Fibroblast of skin of right biceps (primary cell): ENCODE results near the gene ZBTB7B.

ENCODE experiments used
- DNase-seq: peaks from one replicate; pipeline ENCODE4 v3.0.0-alpha.2; 2013

Gene ZBTB7B

DNA sequence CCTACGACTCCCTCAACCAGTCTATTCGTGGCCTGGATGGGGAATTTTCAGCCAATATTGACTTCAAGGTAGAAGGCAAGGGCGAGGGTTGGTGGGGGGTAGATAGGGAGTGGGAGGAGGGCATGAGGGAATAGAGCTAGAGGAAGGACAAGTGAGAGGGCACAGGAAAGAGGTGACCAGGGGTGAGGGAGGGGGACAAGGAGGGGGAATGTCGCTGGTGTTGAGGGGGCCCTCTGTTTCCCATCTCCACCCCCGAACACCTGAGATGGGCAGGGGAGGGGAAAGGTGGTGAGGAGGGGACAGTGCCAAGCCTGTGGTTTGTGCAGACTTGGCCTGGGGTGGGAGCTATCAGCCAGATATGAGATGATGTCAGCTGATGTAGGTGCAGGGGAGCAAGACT lies 40.2 kb downstream of the ZBTB7B start:
- no peak for DNase-seq

- DNase-seq, result no peak
Observed at GRCh38 chr1:155043301-155043702, 40.7 kb downstream of the ZBTB7B start.

- DNase-seq, result no peak
Observed at GRCh38 chr1:155043793-155044192, 41.2 kb downstream of the ZBTB7B start.

GRCh38 chr1:155044365-155044764 lies 41.8 kb downstream of the ZBTB7B start:
- DNase-seq, result no peak

DNA sequence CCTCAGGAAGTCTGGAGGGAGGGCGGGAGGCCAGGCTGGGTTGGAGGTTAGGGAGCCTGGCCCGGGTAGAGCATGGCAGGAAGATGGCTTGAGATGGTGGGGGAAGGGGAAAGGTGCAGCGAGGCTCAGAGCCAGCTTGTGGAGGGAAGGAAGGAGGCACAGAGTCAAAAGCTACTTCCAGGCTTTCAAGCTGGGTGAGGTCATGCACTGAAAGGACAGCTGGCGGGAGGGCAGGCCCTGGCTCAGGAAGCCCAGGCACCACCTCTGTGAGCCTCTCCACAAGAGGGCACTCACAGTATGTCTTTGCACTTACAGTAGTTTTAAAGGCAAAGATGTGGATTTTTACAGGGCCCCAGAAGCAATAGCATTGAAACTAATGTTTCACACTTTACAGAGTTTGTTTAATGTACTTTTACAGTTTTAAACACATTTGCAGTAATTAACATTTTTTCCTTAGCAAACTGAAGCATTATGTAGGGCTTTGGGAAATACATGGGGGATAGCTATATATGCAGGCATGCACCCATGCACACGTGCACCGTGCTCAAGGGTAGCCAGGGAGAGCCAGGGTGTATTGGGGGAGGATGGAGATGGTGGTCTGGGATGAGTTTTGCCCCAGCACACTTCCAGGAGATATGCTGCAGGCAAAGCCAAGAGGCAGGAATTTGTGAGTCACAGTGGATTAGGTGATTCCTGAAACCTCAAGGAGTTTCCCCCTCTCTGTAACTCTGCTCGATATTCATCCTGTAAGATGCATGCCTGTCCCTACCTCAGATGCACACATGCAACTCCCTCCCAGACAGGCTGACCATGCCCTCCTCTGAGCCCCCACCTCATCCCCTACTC lies 42.4 kb downstream of the ZBTB7B start:
- DNase-seq, result peak; percentile 58

GRCh38 chr1:155048449-155049334 lies 46.1 kb downstream of the ZBTB7B start:
- no peak for DNase-seq

- peak; percentile 77 for DNase-seq
Observed at GRCh38 chr1:155049651-155050559, 47.3 kb downstream of the ZBTB7B start.

DNA sequence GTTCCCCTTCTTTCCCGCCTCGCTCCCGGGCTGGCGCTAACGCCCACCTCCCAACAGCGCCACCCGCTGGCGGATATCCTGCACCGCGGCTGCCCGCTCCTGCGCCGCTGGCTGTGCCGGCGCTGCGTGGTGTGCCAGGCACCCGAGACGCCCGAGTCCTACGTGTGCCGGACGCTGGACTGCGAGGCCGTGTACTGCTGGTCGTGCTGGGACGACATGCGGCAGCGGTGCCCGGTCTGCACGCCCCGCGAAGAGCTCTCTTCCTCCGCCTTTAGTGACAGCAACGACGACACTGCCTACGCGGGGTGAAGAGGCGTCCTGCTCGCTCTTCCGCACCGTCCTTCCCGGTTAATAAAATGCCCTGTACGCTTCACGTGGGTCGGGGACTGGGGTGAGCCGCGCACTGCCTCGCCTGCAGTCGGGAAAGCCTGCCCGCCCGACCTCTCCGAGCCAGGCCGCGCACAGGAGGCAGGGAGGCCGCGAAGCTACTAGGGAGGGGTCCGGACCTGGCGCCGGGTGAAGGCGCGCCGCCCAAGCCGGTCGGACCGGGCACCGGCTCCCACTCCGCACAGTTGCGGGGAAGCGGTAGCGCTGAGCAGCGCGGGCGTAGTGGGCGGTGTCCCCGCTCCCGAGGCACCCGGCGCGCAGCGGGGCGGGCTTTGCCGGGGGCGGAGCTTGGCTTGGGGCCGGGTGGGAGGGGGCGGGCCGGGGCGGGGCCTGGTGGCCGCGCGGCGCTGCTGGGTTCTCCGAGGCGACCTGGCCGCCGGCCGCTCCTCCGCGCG lies 48.1 kb downstream of the ZBTB7B start, which contains the start of gene ADAM15:
Gene ADAM15 (plus strand): TSS at position 757 of the 782 bp plus-strand sequence. CDS start 71 bp downstream, outside the sequence.
- DNase-seq, result peak; percentile 68

DNA sequence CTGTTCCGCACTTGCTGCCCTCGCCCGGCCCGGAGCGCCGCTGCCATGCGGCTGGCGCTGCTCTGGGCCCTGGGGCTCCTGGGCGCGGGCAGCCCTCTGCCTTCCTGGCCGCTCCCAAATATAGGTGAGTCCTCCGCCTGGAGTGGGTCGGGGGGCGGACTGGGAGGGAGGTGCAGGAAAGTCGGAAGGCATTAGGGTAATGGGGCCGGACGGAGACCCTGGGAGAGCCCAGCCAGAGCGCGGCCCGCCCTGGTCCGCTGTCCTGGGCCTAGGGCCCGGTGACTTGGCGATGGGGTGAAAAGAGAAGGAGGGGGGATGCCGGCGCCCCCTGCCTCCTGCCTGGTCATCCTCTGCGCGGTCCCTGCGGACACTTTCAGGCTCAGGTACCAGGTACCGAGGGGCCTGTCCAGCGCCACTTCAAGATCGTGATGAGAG lies 48.8 kb downstream of the ZBTB7B start:
- no peak for DNase-seq

DNA sequence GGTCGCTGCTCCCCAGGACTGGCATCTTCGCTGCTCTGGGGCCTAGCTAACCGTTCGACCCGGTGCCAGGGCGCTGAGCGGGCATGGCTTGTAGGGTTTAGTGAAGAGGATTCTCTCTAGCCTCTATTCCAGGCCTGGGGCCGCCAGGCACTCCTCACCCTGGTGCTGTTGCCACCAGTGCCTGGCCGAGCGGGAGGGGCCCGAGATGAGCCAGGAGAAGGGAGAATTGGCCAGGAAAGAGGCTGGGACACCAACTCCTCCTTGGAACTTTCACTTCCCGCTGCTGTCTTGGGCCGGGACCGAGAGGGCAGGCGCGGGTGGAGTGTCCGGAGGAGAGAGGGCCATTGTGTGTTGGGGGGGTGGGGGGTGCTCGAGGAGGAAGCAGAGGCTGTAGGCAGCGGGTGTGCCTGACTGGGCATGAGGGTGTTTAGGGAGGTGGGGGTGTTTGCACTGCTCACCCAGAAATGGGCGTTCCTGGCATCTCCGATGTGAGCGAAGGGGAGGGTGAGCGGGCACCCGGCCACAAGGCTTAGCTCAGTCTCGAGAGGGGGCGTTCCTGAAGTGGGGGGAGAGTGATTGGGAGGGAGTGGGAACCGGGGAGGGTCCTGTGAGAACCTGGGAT lies 49.3 kb downstream of the ZBTB7B start:
- peak; percentile 21 for DNase-seq

DNA sequence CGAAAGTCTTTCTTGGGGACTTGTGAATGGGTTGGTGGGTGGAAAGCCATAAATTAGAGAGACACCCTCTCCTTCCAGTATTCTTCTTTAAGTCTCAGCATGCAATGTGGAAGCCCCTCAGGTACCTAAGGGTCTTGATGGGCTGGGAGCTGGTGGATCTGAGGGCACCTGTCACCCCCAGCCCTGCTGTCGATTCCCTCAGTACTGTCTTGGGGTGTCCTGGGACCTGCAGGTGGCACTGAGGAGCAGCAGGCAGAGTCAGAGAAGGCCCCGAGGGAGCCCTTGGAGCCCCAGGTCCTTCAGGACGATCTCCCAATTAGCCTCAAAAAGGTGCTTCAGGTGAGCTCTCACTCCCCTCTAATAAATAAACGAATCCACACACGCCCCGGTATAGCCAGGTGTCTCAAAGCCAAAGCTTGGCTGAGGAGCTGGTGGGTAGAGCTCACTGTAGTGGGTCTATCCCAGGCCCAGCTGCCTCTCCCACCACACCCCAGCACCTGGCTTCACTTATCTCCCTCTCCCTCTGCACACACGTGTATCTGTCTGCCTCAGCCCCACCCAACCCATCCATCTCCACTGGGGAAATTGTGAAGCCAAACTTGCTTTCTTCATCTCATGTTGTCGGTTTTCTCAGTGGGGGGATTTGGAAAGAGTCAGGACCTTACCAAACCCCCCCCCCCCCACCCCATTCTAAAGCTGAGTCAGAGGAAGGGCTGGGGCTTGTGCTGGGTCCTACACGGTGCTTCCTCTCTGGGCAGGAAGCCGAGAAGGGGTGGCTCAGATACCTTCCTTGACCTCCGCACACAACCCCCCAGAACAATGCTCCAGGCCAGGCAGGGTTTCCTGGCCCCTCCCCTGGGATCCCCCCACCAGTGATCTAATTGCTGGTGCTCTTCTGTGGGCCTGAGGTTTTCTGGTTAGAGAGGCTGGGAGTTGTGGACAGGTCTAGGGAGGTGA lies 50.1 kb downstream of the ZBTB7B start:
- DNase-seq, result no peak

DNA sequence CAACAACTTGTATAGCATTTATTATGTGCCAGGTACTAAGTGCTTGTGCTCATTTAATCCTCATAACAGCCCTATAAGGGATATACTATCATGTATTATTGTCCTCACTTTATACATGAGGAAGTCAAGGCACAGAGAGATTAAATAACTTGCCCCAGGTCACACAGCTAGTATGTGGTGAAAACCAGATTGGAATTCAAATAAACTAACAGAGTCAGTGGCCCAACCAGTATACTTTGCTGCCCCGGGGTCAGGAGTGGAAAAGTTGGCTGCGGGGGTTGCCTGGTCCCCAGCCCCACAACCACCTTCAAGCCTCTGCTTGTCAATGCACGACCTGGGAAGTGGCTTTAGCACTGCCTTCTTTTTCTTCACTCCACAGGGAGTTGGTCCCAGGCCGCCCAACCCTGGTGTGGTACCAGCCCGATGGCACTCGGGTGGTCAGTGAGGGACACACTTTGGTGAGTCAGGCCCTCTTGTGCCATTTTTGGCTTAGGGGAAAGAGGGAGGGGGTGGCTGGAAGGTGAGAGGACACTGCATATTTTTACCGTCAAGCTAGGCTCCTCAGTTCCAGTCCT lies 51.0 kb downstream of the ZBTB7B start:
- no peak for DNase-seq

- DNase-seq, result no peak
Observed at GRCh38 chr1:155057104-155057503, 54.5 kb downstream of the ZBTB7B start.

DNA sequence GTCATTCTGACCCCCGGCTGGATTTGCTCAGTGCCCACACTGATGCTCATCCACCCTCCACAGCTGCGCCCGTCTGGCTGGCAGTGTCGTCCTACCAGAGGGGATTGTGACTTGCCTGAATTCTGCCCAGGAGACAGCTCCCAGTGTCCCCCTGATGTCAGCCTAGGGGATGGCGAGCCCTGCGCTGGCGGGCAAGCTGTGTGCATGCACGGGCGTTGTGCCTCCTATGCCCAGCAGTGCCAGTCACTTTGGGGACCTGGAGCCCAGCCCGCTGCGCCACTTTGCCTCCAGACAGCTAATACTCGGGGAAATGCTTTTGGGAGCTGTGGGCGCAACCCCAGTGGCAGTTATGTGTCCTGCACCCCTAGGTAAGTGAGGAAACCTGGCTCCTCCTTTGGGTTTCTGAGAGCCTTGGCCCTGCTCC lies 55.2 kb downstream of the ZBTB7B start:
- no peak for DNase-seq

GRCh38 chr1:155060736-155061135 lies 58.1 kb downstream of the ZBTB7B start:
- DNase-seq, result no peak

- DNase-seq, result peak; percentile 84
Observed at GRCh38 chr1:155061381-155062150, 59.0 kb downstream of the ZBTB7B start.

GRCh38 chr1:155062151-155062686 lies 59.6 kb downstream of the ZBTB7B start:
- no peak for DNase-seq

GRCh38 chr1:155062702-155063411 lies 60.3 kb downstream of the ZBTB7B start:
- peak; percentile 62 for DNase-seq
